K562 (cell line): ENCODE measurements around the gene NLK. TPM values are rescaled to one million over a fixed set of nuclear protein-coding genes. Genes with fewer than 3 reads are reported as not detected.

Experiments used
- ATAC-seq: fragments of 200-7000 bp; cut with Tn5 transposase; 3 replicates; pipeline ENCODE4 v1.9.1; 2020; ENCODE audit warnings: moderate library complexity
- BruUV-seq: library from RNA; stranded (reverse); fragments of 400-500 nt; replicated peaks from 2 replicates; lab custom pipeline; 2021; lab: Mats Ljungman, UMichigan
- CTCF ChIA-PET: fragments of 300-600 bp; formaldehyde crosslinking; extraction: SDS; loops from one replicate; lab custom pipeline; 2021; ENCODE audit warnings: low intra/inter-chr PET ratio; lab: Yijun Ruan, JAX
- POLR2A ChIA-PET: fragments of 300-600, 350-650 bp; sonication (Branson Sonifier 250); formaldehyde crosslinking; extraction: SDS; loops from one replicate; lab custom pipeline; 2021; ENCODE audit warnings: antibody characterized with exemption, inconsistent platforms; lab: Yijun Ruan, JAX
- DNase-seq, 4 experiments: peaks; one replicate each; pipeline versions ENCODE4 v3.0.0 to v3.0.0-alpha.2; 2011 to 2018; ENCODE audit warnings: low spot score in 3 of 4, mixed read lengths in 3 of 4; ENCODE audit errors: extremely low read depth in 1 of 4
- FAIRE-seq: peaks from 2 replicates; lab custom pipeline; 2011; peaks lifted over from hg19 to GRCh38; lab: Jason Lieb, UNC
- H2AFZ ChIP-seq: 2 replicates; pipeline ENCODE4 v1.6.0; 2011; ENCODE audit warnings: low read depth, low read length, control low read depth, inconsistent platforms
- H3K27ac ChIP-seq: fragments of 200-600 bp; 3 replicates; pipeline ENCODE4 v1.8.0; 2011; ENCODE audit warnings: low read depth, mild to moderate bottlenecking, control low read depth, inconsistent platforms, low read length, moderate library complexity, mixed read lengths; ENCODE audit errors: extremely low read depth
- H3K27me3 ChIP-seq, 2 experiments: fragments of 300-600 bp in 1 of 2; 2 replicates in 1 of 2; 3 replicates in 1 of 2; pipeline versions ENCODE4 v1.6.0 to v1.8.0; 2011; ENCODE audit warnings: inconsistent platforms in 2 of 2, low read length in 2 of 2, mild to moderate bottlenecking in 1 of 2, mixed read lengths in 1 of 2, moderate library complexity in 1 of 2; ENCODE audit not compliant: control insufficient read depth in 2 of 2, insufficient read depth in 2 of 2
- H3K36me3 ChIP-seq: fragments of 300-600 bp; 3 replicates; pipeline ENCODE4 v1.8.0; 2011; ENCODE audit warnings: mild to moderate bottlenecking, low read length, inconsistent platforms; ENCODE audit not compliant: control insufficient read depth, insufficient read depth
- H3K4me1 ChIP-seq, 2 experiments: fragments of 200-600 bp in 1 of 2; replicated peaks in 1 of 2; 2 replicates in 1 of 2; 3 replicates in 1 of 2; pipeline versions ENCODE4 v1.5.1 to v1.8.0; 2011; ENCODE audit warnings: inconsistent platforms in 2 of 2, low read length in 2 of 2, mild to moderate bottlenecking in 1 of 2, mixed read lengths in 1 of 2, moderate library complexity in 1 of 2; ENCODE audit not compliant: control insufficient read depth in 2 of 2, insufficient read depth in 2 of 2
- H3K4me2 ChIP-seq: 2 replicates; pipeline ENCODE4 v1.6.1; 2011; ENCODE audit warnings: low read length, control low read depth, inconsistent platforms, mixed read lengths; ENCODE audit not compliant: insufficient read depth
- H3K4me3 ChIP-seq: fragments of 200-600 bp; sonication (generic), shearing (Covaris generic); 2 replicates; pipeline ENCODE4 v1.5.1; 2016; ENCODE audit warnings: control low read depth, inconsistent platforms
- H3K79me2 ChIP-seq: fragments of 200-600 bp; 3 replicates; pipeline ENCODE4 v1.8.0; 2011; ENCODE audit warnings: low read length, inconsistent platforms; ENCODE audit not compliant: control insufficient read depth, insufficient read depth
- H3K9ac ChIP-seq, 2 experiments: 2 replicates each; pipeline versions ENCODE4 v1.6.0 to v1.6.1; 2011; ENCODE audit warnings: low read depth in 2 of 2, low read length in 2 of 2, control low read depth in 1 of 2, inconsistent platforms in 1 of 2, mild to moderate bottlenecking in 1 of 2, mixed read lengths in 1 of 2; ENCODE audit not compliant: insufficient read depth in 1 of 2
- H3K9me1 ChIP-seq: one replicate; pipeline ENCODE4 v1.6.0; 2011; ENCODE audit warnings: inconsistent platforms, mild to moderate bottlenecking, low read length, moderate library complexity; ENCODE audit not compliant: control insufficient read depth, insufficient read depth
- H3K9me3 ChIP-seq: replicated peaks from 2 replicates; pipeline ENCODE4 v1.5.1; 2011; ENCODE audit warnings: low read depth, low read length, inconsistent platforms; ENCODE audit not compliant: control insufficient read depth, insufficient read depth
- H4K20me1 ChIP-seq: replicated peaks from 2 replicates; pipeline ENCODE4 v1.6.1; 2011; ENCODE audit warnings: low read length, inconsistent platforms, mixed read lengths; ENCODE audit not compliant: control insufficient read depth, insufficient read depth
- CAMTA2 ChIP-seq: fragments of 250-450 bp; sonication (Bioruptor Pico); conservative IDR thresholded peaks from 2 replicates; pipeline ENCODE4 v1.5.1; 2022
- CBX1 ChIP-seq: sonication (generic); IDR thresholded peaks from 2 replicates; pipeline ENCODE4 v1.6.1; 2016; ENCODE audit warnings: antibody characterized with exemption, low read depth, mild to moderate bottlenecking
- DMBX1 ChIP-seq: fragments of 250-450 bp; sonication (Bioruptor Pico); IDR thresholded peaks from 2 replicates; pipeline ENCODE4 v1.8.0; 2022; ENCODE audit warnings: inconsistent platforms, mild to moderate bottlenecking, moderate library complexity, borderline replicate concordance
- EGR1 ChIP-seq: fragments of 450-650 bp; conservative IDR thresholded peaks from 2 replicates; pipeline ENCODE4 v1.6.1; 2017; ENCODE audit warnings: mild to moderate bottlenecking
- IRF2 ChIP-seq: sonication (generic); formaldehyde crosslinking; IDR thresholded peaks from 2 replicates; pipeline ENCODE4 v1.8.1; 2022; ENCODE audit warnings: mild to moderate bottlenecking, missing genetic modification reagents
- KAT2B ChIP-seq: IDR thresholded peaks from one replicate; pipeline ENCODE4 v1.6.1; 2012; ENCODE audit warnings: low read depth, mild to moderate bottlenecking, control low read depth, inconsistent platforms, low read length, moderate library complexity
- NR2C2 ChIP-seq, 2 experiments: fragments of 200-800 bp in 1 of 2; sonication (Bioruptor generic) in 1 of 2; sonication (generic) in 1 of 2; formaldehyde crosslinking in 1 of 2; IDR thresholded peaks; 2 replicates each; pipeline versions ENCODE4 v1.6.1 to v1.8.0; 2016 to 2022; ENCODE audit warnings: mild to moderate bottlenecking in 1 of 2, missing compliant biosample characterization in 1 of 2, missing genetic modification characterization in 1 of 2, missing genetic modification reagents in 1 of 2
- POLR2H ChIP-seq: IDR thresholded peaks from 2 replicates; pipeline ENCODE4 v1.6.1; 2016; ENCODE audit warnings: missing genetic modification characterization, low read depth, mild to moderate bottlenecking, control low read depth, missing compliant biosample characterization, moderate library complexity
- SIRT6 ChIP-seq: IDR thresholded peaks from one replicate; pipeline ENCODE4 v1.6.1; 2012; ENCODE audit warnings: low read depth, mild to moderate bottlenecking, control low read depth, inconsistent platforms, low read length, moderate library complexity
- SLC30A9 ChIP-seq: fragments of 250-450 bp; sonication (Bioruptor Pico); IDR thresholded peaks from 2 replicates; pipeline ENCODE4 v1.8.0; 2022; ENCODE audit warnings: mild to moderate bottlenecking, moderate library complexity
- SPI1 ChIP-seq: IDR thresholded peaks from 2 replicates; pipeline ENCODE4 v1.6.1; 2011; ENCODE audit warnings: low read depth, low read length, control low read depth, borderline replicate concordance
- TAF7 ChIP-seq: fragments of 450-650 bp; IDR thresholded peaks from 2 replicates; pipeline ENCODE4 v1.6.1; 2016; ENCODE audit warnings: missing genetic modification characterization, missing compliant biosample characterization
- ZC3H8 ChIP-seq: fragments of 450-650 bp; IDR thresholded peaks from 2 replicates; pipeline ENCODE4 v1.6.1; 2017
- ZFP36 ChIP-seq: fragments of 150-350 bp; IDR thresholded peaks from 2 replicates; pipeline ENCODE4 v1.6.1; 2018; ENCODE audit warnings: low read length, low read depth; ENCODE audit not compliant: partially characterized antibody
- ZNF263 ChIP-seq: sonication (generic); formaldehyde crosslinking; IDR thresholded peaks from 2 replicates; pipeline ENCODE4 v1.8.0; 2022; ENCODE audit warnings: mild to moderate bottlenecking, missing genetic modification reagents, borderline replicate concordance
- ZNF584 ChIP-seq: fragments of 200-800 bp; sonication (Bioruptor generic); IDR thresholded peaks from 2 replicates; pipeline ENCODE4 v1.6.1; 2016; ENCODE audit warnings: low read depth, mild to moderate bottlenecking, missing genetic modification characterization, missing compliant biosample characterization
- WGBS: fragments of 100-300 bp; shearing (Covaris generic); methylation state at CpG from one replicate; pipeline ENCODE4 v1.1.6; 2016; ENCODE audit warnings: low coverage, mixed read lengths; ENCODE audit not compliant: insufficient coverage; ENCODE audit errors: missing lambda C conversion rate; 5-methylcytosine and 5-hydroxymethylcytosine counted together
- in situ Hi-C: fragments of 300-500 bp; cut with MboI; formaldehyde crosslinking; loops from 4 replicates; pipeline ENCODE4 v1.15.0; 2018; ENCODE audit warnings: inconsistent platforms, mixed read lengths
- intact Hi-C: fragments of 100-400 bp; cut with micrococcal nuclease; formaldehyde crosslinking; loops from 2 replicates; pipeline ENCODE4 v1.14.2; 2022
- polyA plus RNA-seq, 8 experiments: library from polyadenylated mRNA; depleted of rRNA in 4 of 8; stranded (reverse) in 5 of 8; unstranded in 3 of 8; fragments of >200 nt; fragmentation: Nextera tagmentation in 2 of 8; fragmentation: Illumina TruSeq in 1 of 8; extraction: Ambion mirVana in 2 of 8; extraction: Trizol in 1 of 8; gene quantifications; 2 replicates each; pipeline versions ENCODE4 v1.2.1 to v1.2.3, GENCODE V29; 2011 to 2014; ENCODE audit warnings: inconsistent platforms in 1 of 8, missing spikeins in 1 of 8
- total RNA-seq, 7 experiments: library from RNA; depleted of rRNA in 6 of 7; stranded (reverse); fragments of >200 nt in 6 of 7; fragmentation: Illumina TruSeq in 2 of 7; extraction: Trizol in 2 of 7; gene quantifications; 2 replicates each; pipeline versions ENCODE4 v1.2.1 to v1.2.3, GENCODE V29; 2011 to 2021; ENCODE audit warnings: low replicate concordance in 1 of 7
- TF ChIP-seq, protein P1 (sequence below): fragments of 200-800 bp; sonication (Bioruptor generic); IDR thresholded peaks from 2 replicates; pipeline ENCODE4 v1.6.1; 2016; ENCODE audit warnings: missing genetic modification characterization, missing compliant biosample characterization

Gene NLK
- total and polyA plus RNA-seq, 9 of the 15 experiments (the other 6 are each of a cell fraction or from before 2014, with no cell fraction given) = 10.9 to 59.6 (median 26.7) TPM

DNA sequence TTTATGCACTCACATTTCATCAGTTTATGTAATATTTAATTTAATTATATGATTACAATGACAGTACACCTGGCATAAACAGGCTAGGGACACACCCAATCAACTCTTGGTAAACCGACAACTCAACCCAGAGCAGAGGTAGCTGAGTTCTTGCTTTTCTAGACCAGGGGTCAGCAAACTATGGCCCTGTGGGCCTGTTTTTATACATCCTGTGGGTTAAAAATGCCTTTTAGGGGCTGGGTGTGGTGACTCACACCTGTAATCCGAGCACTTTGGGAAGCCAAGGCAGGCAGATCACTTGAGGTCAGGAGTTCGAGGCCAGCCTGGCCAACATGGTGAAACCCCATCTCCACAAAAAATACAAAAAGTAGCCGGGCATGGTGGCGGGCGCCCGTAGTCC is 177.3 kb downstream of the NLK start (continued):
- no peak for TF ChIP-seq ZNF263
- no peak for TF ChIP-seq ZFP36
- no peak for TF ChIP-seq TAF7 (tag)
- no peak for TF ChIP-seq ZNF584 (CRISPR knock-in tag)
- TF ChIP-seq IRF2 (CRISPR knock-in tag) = no peak
- no peak for TF ChIP-seq CAMTA2
- no peak for TF ChIP-seq CBX1
- no peak for TF ChIP-seq ZC3H8

DNA sequence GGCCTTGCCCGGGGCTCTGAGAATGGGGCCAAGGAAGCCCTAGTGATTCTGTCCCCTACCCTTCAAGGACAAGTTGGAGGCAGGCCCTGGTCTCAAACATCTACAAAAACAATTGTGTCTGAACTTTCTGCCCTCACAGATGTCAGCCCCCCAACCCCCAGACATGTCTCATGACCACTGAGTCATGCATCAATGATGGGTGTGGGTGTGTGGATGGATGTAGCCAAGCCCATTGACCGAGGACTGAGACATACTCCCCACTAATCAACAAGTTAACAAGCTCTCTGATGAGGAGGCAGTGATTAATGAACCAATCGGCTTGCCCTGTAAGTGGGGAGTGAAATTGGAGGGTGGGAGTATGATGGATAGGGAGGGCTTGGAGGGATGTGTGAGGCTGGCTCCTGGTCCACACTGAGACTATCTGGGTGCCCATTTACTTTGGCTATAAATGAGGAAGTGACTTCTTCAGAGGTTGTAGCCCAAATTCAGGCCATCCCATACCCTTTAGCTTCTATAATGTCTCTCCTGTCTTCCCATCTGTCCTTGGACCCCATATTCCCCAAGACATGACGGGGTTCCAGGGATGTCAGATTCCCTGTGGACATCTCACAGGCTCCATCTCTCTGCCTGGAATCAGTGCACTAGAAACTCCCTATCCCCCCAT is 179.4 kb downstream of the NLK start:
- ChIA-PET POLR2A (no interaction called here), CTCF (no interaction called here)
- no peak overlapping the region for H3K4me2 ChIP-seq
- no peak overlapping the region for H3K9ac ChIP-seq
- no peaks in the 10 kb centered on the region for H3K36me3 ChIP-seq
- BruUV-seq = no TSS peak
- 9% methylated on average over 4 of the region's 4 CpGs for WGBS
- H3K27me3 ChIP-seq = no peaks in the 10 kb centered on the region
- H4K20me1 ChIP-seq = peaks cover 6% of the 10 kb centered on the region; the same call in 1 of the 2 replicates
- FAIRE-seq (no peak), DNase-seq (no peak), ATAC-seq (no peak)
- no peak overlapping the region for H3K27ac ChIP-seq
- peaks cover 0 to 12% of the 10 kb centered on the region in 2 experiments; a peak in 3 of 5 replicates for H3K4me1 ChIP-seq
- no peak overlapping the region for H3K4me3 ChIP-seq
- no peaks in the 10 kb centered on the region for H3K9me1 ChIP-seq
- intact Hi-C loops = loop anchor here (10.0 kb wide), 1 partner anchor 47 kb away; no protein-coding TSS in a partner anchor
- in situ Hi-C loops = no loop called here
- H3K79me2 ChIP-seq = no peaks in the 10 kb centered on the region
- no peak overlapping the region for H2AFZ ChIP-seq
- H3K9me3 ChIP-seq = no peaks in the 10 kb centered on the region
- TF ChIP-seq EGR1 (peak; percentile 29; the same call in 1 of the 2 replicates), DMBX1 (CRISPR knock-in tag) (no peak), KAT2B (no peak), SPI1 (peak; percentile 81), SIRT6 (no peak), NR2C2 (CRISPR knock-in tag; IDR thresholded peaks at IDR 0.05) (no peak), NR2C2 (tag; IDR thresholded peaks at IDR 0.05) (no peak), POLR2H (no peak), SLC30A9 (CRISPR knock-in tag) (no peak)
- TF ChIP-seq, protein P1, sequence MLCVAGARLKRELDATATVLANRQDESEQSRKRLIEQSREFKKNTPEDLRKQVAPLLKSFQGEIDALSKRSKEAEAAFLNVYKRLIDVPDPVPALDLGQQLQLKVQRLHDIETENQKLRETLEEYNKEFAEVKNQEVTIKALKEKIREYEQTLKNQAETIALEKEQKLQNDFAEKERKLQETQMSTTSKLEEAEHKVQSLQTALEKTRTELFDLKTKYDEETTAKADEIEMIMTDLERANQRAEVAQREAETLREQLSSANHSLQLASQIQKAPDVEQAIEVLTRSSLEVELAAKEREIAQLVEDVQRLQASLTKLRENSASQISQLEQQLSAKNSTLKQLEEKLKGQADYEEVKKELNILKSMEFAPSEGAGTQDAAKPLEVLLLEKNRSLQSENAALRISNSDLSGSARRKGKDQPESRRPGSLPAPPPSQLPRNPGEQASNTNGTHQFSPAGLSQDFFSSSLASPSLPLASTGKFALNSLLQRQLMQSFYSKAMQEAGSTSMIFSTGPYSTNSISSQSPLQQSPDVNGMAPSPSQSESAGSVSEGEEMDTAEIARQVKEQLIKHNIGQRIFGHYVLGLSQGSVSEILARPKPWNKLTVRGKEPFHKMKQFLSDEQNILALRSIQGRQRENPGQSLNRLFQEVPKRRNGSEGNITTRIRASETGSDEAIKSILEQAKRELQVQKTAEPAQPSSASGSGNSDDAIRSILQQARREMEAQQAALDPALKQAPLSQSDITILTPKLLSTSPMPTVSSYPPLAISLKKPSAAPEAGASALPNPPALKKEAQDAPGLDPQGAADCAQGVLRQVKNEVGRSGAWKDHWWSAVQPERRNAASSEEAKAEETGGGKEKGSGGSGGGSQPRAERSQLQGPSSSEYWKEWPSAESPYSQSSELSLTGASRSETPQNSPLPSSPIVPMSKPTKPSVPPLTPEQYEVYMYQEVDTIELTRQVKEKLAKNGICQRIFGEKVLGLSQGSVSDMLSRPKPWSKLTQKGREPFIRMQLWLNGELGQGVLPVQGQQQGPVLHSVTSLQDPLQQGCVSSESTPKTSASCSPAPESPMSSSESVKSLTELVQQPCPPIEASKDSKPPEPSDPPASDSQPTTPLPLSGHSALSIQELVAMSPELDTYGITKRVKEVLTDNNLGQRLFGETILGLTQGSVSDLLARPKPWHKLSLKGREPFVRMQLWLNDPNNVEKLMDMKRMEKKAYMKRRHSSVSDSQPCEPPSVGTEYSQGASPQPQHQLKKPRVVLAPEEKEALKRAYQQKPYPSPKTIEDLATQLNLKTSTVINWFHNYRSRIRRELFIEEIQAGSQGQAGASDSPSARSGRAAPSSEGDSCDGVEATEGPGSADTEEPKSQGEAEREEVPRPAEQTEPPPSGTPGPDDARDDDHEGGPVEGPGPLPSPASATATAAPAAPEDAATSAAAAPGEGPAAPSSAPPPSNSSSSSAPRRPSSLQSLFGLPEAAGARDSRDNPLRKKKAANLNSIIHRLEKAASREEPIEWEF (CRISPR knock-in tag) = no peak
